Gastroesophageal sphincter (tissue), 3 donors: ENCODE measurements around the gene STX8.

Experiments
- CTCF ChIP-seq, 4 experiments: fragments of 200-600 bp in 2 of 4; fragments of 450-650 bp in 2 of 4; sonication (generic) in 1 of 4; IDR thresholded peaks; one replicate each; pipeline ENCODE4 v1.5.1; 2017 to 2019; ENCODE audit warnings: antibody characterized with exemption in 4 of 4, mild to moderate bottlenecking in 2 of 4, moderate library complexity in 2 of 4
- EP300 ChIP-seq: sonication (generic); formaldehyde crosslinking; IDR thresholded peaks from one replicate; pipeline ENCODE4 v1.6.1; 2017; ENCODE audit warnings: antibody characterized with exemption, mild to moderate bottlenecking
- POLR2A ChIP-seq, 2 donors: fragments of 450-650 bp; IDR thresholded peaks; one replicate each; pipeline ENCODE4 v1.6.1; 2017; ENCODE audit warnings: antibody characterized with exemption in 2 of 2, mild to moderate bottlenecking in 2 of 2, moderate library complexity in 1 of 2

DNA sequence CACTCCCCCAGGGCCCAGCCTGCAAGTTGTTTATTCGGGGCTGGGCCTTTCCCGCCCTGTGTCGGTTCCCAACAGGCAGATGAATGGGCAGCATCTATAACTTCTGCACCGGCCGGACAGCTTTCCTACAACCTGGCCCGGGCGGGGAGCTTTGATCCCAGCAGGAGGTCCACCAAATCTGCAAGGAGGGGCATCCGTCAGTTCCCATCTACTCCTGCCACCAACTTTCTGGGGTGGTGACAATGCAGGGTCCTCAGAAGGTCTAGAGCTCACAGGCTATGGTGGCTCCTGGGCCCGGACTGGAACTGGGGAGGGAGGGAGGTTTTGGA lies 342.4 kb downstream of the STX8 start:
- TF ChIP-seq POLR2A (IDR thresholded peaks at IDR 0.05) (no peak), CTCF (IDR thresholded peaks at IDR 0.05) (no peak), EP300 (no peak)
